GM19043 (cell line): ENCODE data around the gene C2CD4D.

Experiments used
- ATAC-seq: cut with Tn5 transposase; IDR thresholded peaks from one replicate; pipeline ENCODE4 v1.9.1; 2021; ENCODE audit warnings: low read depth; ENCODE audit not compliant: unreplicated experiment

The C2CD4D gene

DNA sequence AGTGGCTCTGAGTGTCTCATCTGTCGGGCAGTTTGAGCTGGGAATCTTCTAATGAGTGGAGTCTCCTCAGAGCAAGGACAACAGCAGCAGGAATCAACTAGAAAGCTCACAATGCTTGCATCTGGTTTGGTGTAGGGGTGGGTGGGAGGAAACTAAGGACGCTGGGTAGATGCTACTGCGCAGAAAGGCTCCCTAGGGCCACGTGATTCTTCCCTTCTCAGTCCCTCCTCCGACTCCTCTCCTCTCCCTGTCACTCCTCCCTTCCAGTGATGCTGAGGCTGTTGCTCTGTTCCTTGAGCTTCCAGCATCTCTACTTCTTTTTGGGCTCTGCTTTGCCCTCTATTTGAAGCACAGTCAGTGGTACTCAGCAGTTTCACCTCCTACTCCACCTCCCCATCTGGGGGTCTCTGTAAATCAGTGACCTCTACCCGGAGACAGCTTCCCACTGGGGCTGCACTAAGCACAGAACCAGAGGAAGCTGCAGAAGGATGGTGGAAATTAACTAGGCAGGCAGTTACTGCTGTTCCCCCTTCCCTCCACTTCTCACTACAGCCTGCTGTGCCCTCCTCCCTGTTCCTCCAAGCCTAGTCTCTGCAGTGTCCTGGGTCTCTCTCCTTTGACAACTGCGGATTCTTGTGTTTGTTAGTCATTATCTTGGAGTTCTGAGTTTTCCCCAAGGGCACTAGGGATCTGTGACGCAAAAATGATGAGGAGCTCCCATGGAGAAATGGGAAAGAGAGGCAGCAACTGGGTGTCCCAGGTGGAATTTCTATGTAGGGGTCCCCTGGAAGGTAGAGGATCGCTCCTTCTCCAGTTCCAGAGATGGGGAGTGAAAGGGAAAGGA, 40.2 kb downstream of the C2CD4D start:
- ATAC-seq: no peak

DNA sequence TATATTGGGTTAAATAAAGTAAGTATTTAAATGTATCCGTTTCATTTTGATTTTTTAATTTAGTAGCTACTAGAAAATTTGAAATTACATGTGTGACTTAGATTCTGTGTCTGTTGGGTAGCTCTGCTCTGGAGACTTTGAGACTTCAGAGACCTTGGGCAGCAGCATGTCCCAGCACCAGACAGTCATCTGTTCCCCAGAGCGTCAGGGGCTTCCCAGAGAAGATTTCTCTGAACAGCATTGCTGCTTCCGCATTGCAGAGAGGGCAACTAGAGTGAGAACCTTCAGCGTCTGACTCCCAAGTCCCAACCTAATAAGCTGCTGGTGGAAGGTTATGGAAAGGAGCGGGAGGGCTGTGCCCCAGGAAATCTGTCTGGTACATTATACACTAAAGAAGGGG, 41.0 kb downstream of the C2CD4D start:
- no peak for ATAC-seq

DNA sequence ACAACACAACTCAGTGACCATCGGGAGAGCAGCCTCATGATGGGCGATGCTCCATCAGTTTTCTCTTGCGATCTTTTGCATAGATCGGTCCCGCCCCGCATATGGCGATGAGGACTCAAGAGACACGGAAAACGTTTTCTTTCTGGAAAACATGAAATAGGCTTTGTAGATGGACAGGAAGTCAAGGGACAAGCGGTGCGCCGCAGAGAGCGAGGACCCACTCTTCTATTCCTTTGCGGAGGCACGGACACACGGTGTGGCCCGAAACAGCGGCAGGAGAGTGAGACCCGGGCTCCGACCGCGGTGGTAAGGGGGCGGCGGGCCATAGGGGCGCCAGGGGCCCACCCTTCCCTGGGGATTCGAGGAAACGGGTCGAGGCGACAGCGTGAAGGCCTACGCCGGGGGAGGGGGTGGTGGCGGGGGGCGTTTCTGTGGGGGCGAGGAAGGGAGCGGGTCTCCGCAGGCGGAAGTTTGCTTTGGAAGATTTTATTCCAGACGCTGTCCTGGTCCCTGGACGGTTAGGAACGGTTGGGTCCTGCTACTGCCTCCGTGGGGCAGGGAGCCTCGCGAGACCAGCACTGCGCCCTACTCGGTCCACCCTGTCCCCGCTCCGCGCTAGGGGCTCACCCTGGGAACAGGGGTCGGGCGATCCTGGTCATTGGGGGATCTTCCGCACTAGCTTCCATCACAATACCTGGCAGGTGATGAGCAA, 48.5 kb downstream of the C2CD4D start:
- no peak for ATAC-seq

DNA sequence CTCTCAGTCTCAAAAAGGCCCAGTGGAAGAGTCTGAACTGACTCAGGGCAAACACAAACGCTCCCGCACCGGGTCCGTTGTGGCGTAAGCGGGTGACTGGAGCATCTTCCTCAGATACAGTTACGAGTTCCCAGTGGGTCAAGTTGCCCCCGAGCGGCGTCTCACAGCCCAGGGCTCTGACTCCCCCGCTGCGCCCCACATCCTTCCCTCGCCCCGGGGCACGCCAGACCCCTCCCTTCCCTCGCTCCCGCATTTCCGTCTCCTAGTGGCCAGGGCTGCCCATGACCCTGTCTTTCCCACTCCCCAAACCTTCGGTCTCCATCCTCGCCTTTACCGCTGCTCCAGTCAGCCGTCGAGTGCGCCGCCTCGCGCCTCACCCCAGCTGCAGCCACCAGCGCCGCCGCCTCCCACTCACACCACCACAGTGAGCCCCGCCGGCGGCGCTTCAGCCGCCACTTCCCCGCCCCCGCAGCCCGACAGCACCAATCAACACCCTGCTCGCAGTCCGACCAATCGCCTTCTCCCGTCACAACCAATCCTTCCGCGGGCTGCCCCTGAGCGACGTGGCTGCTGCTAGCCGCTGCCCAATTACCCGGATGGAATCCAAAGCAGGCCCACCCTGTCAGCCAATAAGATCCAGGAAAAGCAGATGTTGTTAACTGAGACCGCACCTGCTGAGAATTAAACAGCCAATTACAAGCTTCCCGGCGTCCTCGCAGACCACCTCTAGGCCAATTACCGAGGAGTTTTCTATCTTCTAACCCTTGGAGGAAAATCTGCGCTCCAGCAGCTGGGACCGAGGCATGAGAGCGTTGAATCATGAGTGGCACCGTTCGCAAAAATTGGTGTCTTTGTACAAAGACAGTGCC, 49.3 kb downstream of the C2CD4D start, which contains the start of gene TDRKH:
TDRKH (minus strand) TSS at position 430 of the 869 bp plus-strand sequence. CDS start 7,478 bp downstream, outside the sequence.
- ATAC-seq: peak; percentile 98
